ENCODE results near the gene LRRC71.

The LRRC71 gene

DNA sequence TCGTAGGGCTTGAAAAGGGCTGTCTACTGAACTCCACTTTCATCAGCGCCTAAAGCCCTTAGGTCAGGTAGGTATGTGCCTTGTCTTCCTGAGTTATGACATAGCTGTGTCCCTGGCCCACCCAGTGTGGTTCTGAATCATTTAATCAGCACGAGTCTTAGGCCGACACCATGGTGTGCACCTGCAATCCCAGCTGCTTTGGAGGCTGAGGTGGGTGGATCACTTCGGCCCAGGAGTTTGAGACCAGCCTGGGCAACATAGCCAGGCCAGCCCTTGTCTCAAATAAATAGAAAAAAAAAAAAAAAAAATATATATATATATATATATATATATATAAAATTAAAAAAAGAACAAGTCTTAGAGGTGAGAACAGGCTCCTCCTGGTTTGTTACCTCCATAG is 15.8 kb downstream of the LRRC71 start:
- TF ChIP-seq, protein P1, sequence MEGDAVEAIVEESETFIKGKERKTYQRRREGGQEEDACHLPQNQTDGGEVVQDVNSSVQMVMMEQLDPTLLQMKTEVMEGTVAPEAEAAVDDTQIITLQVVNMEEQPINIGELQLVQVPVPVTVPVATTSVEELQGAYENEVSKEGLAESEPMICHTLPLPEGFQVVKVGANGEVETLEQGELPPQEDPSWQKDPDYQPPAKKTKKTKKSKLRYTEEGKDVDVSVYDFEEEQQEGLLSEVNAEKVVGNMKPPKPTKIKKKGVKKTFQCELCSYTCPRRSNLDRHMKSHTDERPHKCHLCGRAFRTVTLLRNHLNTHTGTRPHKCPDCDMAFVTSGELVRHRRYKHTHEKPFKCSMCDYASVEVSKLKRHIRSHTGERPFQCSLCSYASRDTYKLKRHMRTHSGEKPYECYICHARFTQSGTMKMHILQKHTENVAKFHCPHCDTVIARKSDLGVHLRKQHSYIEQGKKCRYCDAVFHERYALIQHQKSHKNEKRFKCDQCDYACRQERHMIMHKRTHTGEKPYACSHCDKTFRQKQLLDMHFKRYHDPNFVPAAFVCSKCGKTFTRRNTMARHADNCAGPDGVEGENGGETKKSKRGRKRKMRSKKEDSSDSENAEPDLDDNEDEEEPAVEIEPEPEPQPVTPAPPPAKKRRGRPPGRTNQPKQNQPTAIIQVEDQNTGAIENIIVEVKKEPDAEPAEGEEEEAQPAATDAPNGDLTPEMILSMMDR (IDR thresholded peaks at IDR 0.05; ENCODE audit: control extremely low read depth, extremely low read depth, low read depth, missing control alignments) = no peak
- no peak for DNase-seq (ENCODE audit: extremely low spot score)
- ChIA-PET CTCF (interaction anchor here (1.2 to 2.3 kb wide), 4 partner anchors 8 to 98 kb away, joined by 3 to 9 read pairs (median 4); no protein-coding TSS in a partner anchor), POLR2A (no interaction called here)

DNA sequence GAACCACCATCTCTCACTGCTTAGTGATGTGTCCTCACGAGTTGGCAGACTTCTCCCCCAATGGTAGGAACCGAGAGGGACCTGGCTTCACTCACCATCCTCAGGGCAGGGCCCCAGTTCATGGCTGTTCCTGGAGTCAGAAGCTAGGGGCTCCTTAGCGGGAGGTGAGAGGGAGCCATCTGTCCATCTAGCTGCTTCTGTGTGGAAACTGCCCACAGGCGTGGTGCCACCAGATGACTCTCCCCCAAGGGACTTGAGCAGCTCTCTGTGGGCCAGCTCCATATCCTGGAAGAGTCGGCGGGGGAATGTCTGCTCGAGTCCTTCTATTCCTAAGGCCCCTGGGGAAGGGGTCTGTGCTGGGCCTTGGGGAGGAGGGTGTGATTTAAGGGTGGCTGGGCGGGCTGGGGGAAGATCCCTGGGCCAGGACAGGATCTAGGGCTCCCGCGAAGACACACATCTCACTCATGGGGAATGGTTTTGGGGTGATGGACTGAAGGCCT is 16.3 kb downstream of the LRRC71 start:
- CTCF ChIA-PET = interaction anchor here (1.0 to 2.3 kb wide), 7 partner anchors 9 to 220 kb away, joined by 3 to 9 read pairs (median 4); no protein-coding TSS in a partner anchor
- no peak for DNase-seq (ENCODE audit: extremely low spot score)
- TF ChIP-seq, protein P1 (IDR thresholded peaks at IDR 0.05; ENCODE audit: control extremely low read depth, extremely low read depth, low read depth, missing control alignments) = no peak
- POLR2A ChIA-PET = no interaction called here

DNA sequence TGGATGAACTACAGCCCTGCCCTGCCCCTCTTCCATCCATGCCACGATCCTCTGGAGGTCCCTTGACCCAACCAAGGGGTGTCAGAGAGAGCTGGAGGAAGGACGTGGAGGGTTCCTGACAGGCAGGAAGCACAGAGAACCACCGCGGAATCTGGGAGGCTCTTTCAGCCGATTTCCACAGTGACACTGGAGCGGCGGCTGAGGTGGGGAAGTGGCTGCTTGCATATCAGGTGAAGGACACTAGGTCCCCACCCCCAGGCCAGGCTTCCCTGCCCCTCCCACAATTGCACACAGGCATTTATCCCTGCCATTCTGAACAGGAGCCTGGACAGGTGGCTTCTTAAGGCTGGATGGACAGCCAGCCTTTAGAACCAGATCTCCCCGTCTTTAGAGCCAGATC is 17.5 kb downstream of the LRRC71 start:
- ChIA-PET POLR2A (interaction anchor here (0.6 kb wide), 1 partner anchor 89 kb away, joined by 4 read pairs; no protein-coding TSS in a partner anchor), CTCF (interaction anchor here (0.9 to 2.3 kb wide), 7 partner anchors 10 to 219 kb away, joined by 3 to 9 read pairs (median 4); no protein-coding TSS in a partner anchor)
- TF ChIP-seq, protein P1 (IDR thresholded peaks at IDR 0.05; ENCODE audit: control extremely low read depth, extremely low read depth, low read depth, missing control alignments) = no peak
- no peak for DNase-seq (ENCODE audit: extremely low spot score)

DNA sequence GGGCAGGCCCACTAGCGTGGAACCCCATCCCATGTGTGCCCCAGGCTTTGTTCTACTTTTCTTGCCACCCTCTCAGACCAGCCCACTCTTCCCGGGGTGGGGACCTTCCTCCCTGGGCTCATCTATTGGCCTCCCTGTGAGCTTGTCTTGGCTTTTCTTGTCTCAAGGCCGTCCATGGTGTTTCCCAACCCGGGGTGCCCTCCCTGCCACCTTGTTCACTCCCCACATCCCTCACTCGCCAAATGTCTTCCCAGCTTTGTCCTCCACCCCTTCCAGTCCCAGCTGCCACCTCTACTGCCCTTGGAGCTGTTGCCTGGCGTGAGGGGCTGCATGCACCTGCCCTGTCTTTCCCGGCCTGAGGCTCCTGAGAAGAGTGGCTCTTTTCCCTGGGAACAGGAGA is 18.4 kb downstream of the LRRC71 start:
- ChIA-PET CTCF (interaction anchor here (1.0 to 1.2 kb wide), 4 partner anchors 10 to 35 kb away, joined by 3 to 4 read pairs (median 3); no protein-coding TSS in a partner anchor), POLR2A (no interaction called here)
- no peak for DNase-seq (ENCODE audit: extremely low spot score)
- TF ChIP-seq, protein P1 (IDR thresholded peaks at IDR 0.05; ENCODE audit: control extremely low read depth, extremely low read depth, low read depth, missing control alignments) = no peak

DNA sequence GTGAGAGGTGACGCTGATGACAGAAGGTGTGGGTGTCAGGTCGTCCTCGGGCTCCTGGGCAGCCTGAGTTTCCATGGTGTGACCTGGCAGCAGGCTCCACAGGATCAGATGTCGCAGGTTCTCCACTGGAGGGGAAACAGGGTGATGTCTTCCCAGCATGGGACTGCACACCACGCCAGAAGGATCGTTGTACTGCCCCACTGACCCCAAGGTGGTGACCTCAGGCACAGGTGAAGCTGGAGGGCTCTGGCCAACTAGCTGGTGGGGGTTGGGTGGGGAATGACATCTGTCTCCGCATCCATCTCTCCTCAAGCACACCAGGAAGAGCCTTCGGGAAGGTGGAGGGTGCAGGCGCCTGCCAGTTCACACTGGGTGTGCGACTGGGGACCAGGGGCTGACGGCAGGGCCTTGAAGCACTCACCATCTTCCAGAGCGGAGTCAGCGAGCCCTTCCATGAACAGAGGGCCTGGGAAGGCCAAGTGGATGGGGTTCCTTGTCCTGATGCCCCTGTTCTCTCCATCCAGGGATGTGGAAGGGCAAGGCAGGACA is 19.4 kb downstream of the LRRC71 start:
- ChIA-PET CTCF (interaction anchor here (1.0 to 1.9 kb wide), 3 partner anchors 12 to 34 kb away, joined by 3 to 4 read pairs (median 3); no protein-coding TSS in a partner anchor), POLR2A (no interaction called here)
- TF ChIP-seq, protein P1 (IDR thresholded peaks at IDR 0.05; ENCODE audit: control extremely low read depth, extremely low read depth, low read depth, missing control alignments) = no peak
- DNase-seq (ENCODE audit: extremely low spot score) = no peak

DNA sequence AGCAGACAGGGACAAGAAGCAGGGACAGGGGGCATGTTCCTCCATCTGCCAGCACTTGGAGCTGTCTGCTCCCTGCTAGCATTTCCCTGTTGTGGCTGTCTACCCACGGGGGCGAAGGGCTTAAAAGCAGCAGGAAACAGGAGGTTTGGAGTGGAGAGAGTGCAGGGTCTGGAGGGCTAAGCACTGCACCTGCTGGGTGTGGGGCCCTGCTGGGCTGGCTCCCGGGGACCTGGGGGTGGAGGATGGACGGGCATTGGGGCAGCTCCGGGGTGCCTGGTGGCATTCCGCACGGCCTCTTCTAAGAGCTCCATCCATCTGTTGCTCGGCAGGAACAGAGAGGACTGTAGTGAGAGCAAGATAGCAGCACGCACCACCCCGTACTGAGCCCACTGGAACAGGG is 21.2 kb downstream of the LRRC71 start:
- POLR2A ChIA-PET = no interaction called here
- TF ChIP-seq, protein P1 (IDR thresholded peaks at IDR 0.05; ENCODE audit: control extremely low read depth, extremely low read depth, low read depth, missing control alignments) = no peak
- CTCF ChIA-PET = interaction anchor here (1.5 to 1.9 kb wide), 3 partner anchors 10 to 52 kb away, joined by 3 to 5 read pairs (median 4); no protein-coding TSS in a partner anchor
- DNase-seq (ENCODE audit: extremely low spot score) = no peak
